Natural killer cell (primary cell): ENCODE results near the gene ABCF2. TPM values are rescaled to one million over a fixed set of nuclear protein-coding genes. Genes with fewer than 3 reads are reported as not detected.

Experiments
- ATAC-seq, 3 donors: fragments of 150-1000 bp in 2 of 3; fragments of 200-7000 bp in 1 of 3; cut with Tn5 transposase; 1 replicate in 1 of 3; 2 replicates in 2 of 3; pipeline ENCODE4 v1.10.0; 2021; ENCODE audit warnings: mild to moderate bottlenecking in 2 of 3, moderate library complexity in 2 of 3
- DNase-seq, 2 donors: peaks; one replicate each; pipeline versions ENCODE4 v3.0.0 to v3.0.0-alpha.2; 2013 to 2021; ENCODE audit warnings: mixed read lengths in 1 of 2
- H3K27ac ChIP-seq: one replicate; pipeline ENCODE4 v1.5.1; 2013; ENCODE audit warnings: mild to moderate bottlenecking, low read length
- H3K27me3 ChIP-seq: one replicate; pipeline ENCODE4 v1.6.1; 2013; ENCODE audit warnings: low read length; ENCODE audit not compliant: control insufficient read depth, insufficient read depth
- H3K36me3 ChIP-seq: one replicate; pipeline ENCODE4 v1.6.1; 2013; ENCODE audit warnings: low read length; ENCODE audit not compliant: control insufficient read depth, insufficient read depth
- H3K4me1 ChIP-seq: one replicate; pipeline ENCODE4 v1.6.1; 2013; ENCODE audit warnings: low read length; ENCODE audit not compliant: control insufficient read depth, insufficient read depth
- H3K4me3 ChIP-seq: one replicate; pipeline ENCODE4 v1.5.1; 2013; ENCODE audit warnings: low read length
- H3K9me3 ChIP-seq: one replicate; pipeline ENCODE4 v1.6.1; 2013; ENCODE audit warnings: low read length; ENCODE audit not compliant: control insufficient read depth, insufficient read depth
- H3K27ac Mint-ChIP-seq, 2 donors: one replicate each; pipeline ENCODE4 v1.8.0; 2022; ENCODE audit warnings: mild to moderate bottlenecking in 2 of 2, mixed read lengths in 2 of 2, moderate library complexity in 1 of 2
- H3K27me3 Mint-ChIP-seq, 2 donors: one replicate each; pipeline ENCODE4 v1.8.0; 2022; ENCODE audit warnings: low read depth in 2 of 2, mixed read lengths in 2 of 2
- H3K36me3 Mint-ChIP-seq: one replicate; pipeline ENCODE4 v1.8.0; 2022; ENCODE audit warnings: mixed read lengths
- H3K4me1 Mint-ChIP-seq, 2 donors: one replicate each; pipeline ENCODE4 v1.8.0; 2022; ENCODE audit warnings: mixed read lengths in 2 of 2
- H3K4me3 Mint-ChIP-seq: one replicate; pipeline ENCODE4 v1.8.0; 2022; ENCODE audit warnings: mild to moderate bottlenecking, moderate library complexity, mixed read lengths
- H3K9me3 Mint-ChIP-seq, 2 donors: one replicate each; pipeline ENCODE4 v1.8.0; 2022; ENCODE audit warnings: mixed read lengths in 2 of 2
- WGBS: methylation state at CpG from one replicate; pipeline ENCODE4 v1.1.7; 2013; ENCODE audit warnings: missing lambda C conversion rate; ENCODE audit not compliant: insufficient coverage; 5-methylcytosine and 5-hydroxymethylcytosine counted together
- intact Hi-C: fragments of 100-400 bp; cut with micrococcal nuclease; formaldehyde crosslinking; loops from one replicate; pipeline ENCODE4 v1.14.2; 2022
- total RNA-seq, 4 donors: library from RNA; stranded (reverse); fragments of 120-200 nt in 1 of 4; gene quantifications; one replicate each; pipeline versions ENCODE4 v1.2.3 to v1.2.4, GENCODE V29; 2013 to 2022
- TF ChIP-seq, protein P1 (sequence below): fragments of 200-600 bp; IDR thresholded peaks from one replicate; pipeline ENCODE4 v1.8.0; 2022; ENCODE audit warnings: antibody characterized with exemption

ABCF2 gene
- total RNA-seq, 3 donors from 2014 or later (not counting 1 experiment from before 2014, with no cell fraction given) = 12.1 to 26.1 (median 17.6) TPM

DNA sequence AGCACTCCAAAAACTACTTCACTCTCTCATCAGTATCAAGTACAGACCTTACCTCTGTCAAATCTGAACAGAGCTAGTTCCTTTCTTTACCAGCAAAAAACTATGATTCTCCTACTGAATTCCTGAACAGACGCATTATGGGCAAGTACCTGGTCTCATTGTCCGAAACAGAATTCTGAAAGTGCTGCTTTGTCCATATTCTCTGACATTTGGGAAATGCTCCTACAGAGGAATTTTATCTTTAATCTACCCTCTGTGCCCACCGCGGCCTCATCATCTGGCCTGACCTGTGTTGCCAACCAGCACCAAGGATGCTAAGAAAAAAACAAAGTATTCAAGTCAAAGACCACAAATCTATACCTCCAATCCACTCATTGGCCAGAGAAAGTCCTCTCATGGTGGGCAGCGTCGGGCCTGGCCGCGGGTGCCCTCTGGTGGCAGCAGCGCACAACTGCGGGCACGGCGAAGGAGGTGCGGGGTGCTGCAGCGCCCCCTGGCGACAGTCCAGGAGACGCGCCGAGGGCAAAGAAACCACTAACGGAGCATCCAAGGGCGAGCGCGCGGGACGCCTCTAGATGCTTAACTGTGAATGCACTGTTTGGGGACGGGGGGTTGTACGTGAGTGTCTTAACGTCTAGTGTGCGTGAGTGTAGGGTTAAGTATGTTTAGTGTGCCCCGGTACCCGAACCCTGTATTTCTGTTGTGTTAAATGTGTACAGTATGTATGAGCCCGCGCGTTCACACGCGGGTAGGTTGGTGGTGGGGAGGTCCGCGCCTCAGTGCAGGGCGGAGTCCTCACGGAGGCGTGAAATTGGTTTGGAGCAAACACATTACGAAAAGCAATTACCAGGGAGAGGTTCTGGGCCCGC is 54.5 kb downstream of the ABCF2 start:
- 25% methylated on average over 42 of the region's 42 CpGs for WGBS
- Mint-ChIP-seq H3K36me3 (no peaks in the 10 kb centered on the region), H3K27ac (no peak overlapping the region), H3K27me3 (peaks cover 41 to 48% of the 10 kb centered on the region in 2 donors), H3K4me1 (peaks cover 10 to 20% of the 10 kb centered on the region in 2 donors), H3K9me3 (no peaks in the 10 kb centered on the region), H3K4me3 (no peak overlapping the region)
- peaks cover 9% of the 10 kb centered on the region for H3K27me3 ChIP-seq
- no peak overlapping the region for H3K27ac ChIP-seq
- DNase-seq (peak; percentile 81 to 91), ATAC-seq (peak; percentile 91 to 96 (median 91))
- H3K9me3 ChIP-seq = no peaks in the 10 kb centered on the region
- H3K36me3 ChIP-seq = no peaks in the 10 kb centered on the region
- intact Hi-C loops = loop anchor here (1.0 to 2.0 kb wide), 2 partner anchors 48 to 274 kb away; no protein-coding TSS in a partner anchor
- H3K4me3 ChIP-seq = no peak overlapping the region
- TF ChIP-seq, protein P1, sequence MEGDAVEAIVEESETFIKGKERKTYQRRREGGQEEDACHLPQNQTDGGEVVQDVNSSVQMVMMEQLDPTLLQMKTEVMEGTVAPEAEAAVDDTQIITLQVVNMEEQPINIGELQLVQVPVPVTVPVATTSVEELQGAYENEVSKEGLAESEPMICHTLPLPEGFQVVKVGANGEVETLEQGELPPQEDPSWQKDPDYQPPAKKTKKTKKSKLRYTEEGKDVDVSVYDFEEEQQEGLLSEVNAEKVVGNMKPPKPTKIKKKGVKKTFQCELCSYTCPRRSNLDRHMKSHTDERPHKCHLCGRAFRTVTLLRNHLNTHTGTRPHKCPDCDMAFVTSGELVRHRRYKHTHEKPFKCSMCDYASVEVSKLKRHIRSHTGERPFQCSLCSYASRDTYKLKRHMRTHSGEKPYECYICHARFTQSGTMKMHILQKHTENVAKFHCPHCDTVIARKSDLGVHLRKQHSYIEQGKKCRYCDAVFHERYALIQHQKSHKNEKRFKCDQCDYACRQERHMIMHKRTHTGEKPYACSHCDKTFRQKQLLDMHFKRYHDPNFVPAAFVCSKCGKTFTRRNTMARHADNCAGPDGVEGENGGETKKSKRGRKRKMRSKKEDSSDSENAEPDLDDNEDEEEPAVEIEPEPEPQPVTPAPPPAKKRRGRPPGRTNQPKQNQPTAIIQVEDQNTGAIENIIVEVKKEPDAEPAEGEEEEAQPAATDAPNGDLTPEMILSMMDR = peak; percentile 100
- H3K4me1 ChIP-seq = peaks cover 12% of the 10 kb centered on the region

DNA sequence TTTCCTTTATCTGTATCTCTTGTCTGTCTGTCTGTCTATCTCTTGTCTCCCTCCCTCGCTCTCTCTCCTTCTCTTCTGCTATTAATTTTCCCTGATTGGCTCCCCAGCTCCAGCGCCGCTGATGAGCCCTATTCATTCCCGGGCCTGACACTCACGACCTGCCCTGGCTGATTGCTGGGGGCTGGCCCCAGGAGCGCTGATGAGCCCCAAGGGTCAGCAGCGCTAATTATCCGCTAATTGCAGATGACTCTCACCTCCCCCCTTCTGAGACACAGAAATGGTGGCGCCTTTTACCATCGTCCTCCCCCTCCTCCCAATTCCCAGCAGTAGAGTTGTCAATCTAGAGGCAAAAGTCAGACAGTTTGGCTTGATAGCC is 58.2 kb downstream of the ABCF2 start:
- no peak for ATAC-seq
- peaks cover 10 to 20% of the 10 kb centered on the region in 2 donors for H3K4me1 Mint-ChIP-seq
- no peak overlapping the region for H3K4me3 ChIP-seq
- no peaks in the 10 kb centered on the region for H3K36me3 Mint-ChIP-seq
- TF ChIP-seq, protein P1 = no peak
- H3K27me3 Mint-ChIP-seq = peaks cover 42 to 47% of the 10 kb centered on the region in 2 donors
- no peaks in the 10 kb centered on the region for H3K36me3 ChIP-seq
- peak overlapping the region; percentile 83 for H3K4me3 Mint-ChIP-seq
- no peaks in the 10 kb centered on the region for H3K9me3 Mint-ChIP-seq
- 42% methylated on average over 10 of the region's 10 CpGs for WGBS
- H3K4me1 ChIP-seq = peaks cover 19% of the 10 kb centered on the region
- H3K27me3 ChIP-seq = peaks cover 34% of the 10 kb centered on the region
- no peak overlapping the region for H3K27ac ChIP-seq
- peak overlapping the region in 1 of 2 donors; percentile 14 for H3K27ac Mint-ChIP-seq
- intact Hi-C loops = no loop called here
- no peaks in the 10 kb centered on the region for H3K9me3 ChIP-seq
- no peak for DNase-seq

DNA sequence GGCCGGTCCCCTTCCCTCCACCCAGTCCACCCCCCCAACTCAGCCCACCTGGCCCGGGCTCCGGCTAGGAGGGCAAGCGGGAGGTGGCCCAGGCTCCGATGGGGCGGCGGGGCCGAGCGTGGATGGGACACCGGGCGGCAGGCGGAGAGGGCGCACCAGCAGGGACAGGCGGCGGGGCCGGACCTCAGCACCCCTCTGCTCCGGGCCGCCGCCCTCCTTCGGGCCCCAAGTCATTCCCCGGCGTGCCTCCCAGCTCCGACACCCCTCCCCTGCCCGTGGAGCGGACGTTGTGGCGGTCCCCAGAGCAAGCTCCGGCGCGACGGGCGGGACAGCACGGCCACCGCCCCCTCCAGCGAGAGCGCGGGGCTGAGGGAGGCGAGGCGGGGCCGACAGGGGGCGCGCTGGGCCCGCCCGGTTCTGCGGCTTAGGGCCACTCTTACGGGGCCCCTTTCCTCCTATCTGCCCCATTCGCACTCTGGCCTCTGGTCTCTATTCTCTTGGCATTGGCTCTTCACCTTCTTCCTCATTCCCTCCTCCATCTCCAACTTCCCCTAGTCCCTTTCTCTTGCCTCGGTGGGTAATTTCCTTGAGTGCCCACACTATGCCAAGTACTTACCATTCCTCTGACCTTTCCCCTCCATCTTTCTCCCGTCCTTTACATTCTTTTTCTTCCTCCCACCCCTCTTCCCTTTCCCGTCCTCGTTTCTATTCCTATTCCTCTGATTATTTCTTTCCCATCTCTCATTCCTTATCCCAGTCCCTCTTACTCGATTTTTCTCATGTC is 58.8 kb downstream of the ABCF2 start:
- H3K4me3 ChIP-seq = no peak overlapping the region
- ATAC-seq (peak; percentile 69 to 78 (median 73)), DNase-seq (peak; percentile 55 to 78)
- 2% methylated on average over 52 of the region's 52 CpGs for WGBS
- H3K27ac ChIP-seq = no peak overlapping the region
- peaks cover 19% of the 10 kb centered on the region for H3K4me1 ChIP-seq
- peaks cover 10 to 18% of the 10 kb centered on the region in 2 donors for H3K4me1 Mint-ChIP-seq
- TF ChIP-seq, protein P1 = peak; percentile 69
- H3K27ac Mint-ChIP-seq = peak overlapping the region in 1 of 2 donors; percentile 14
- peaks cover 38 to 47% of the 10 kb centered on the region in 2 donors for H3K27me3 Mint-ChIP-seq
- H3K27me3 ChIP-seq = peaks cover 37% of the 10 kb centered on the region
- intact Hi-C loops = no loop called here
- no peaks in the 10 kb centered on the region for H3K9me3 ChIP-seq
- H3K36me3 ChIP-seq = no peaks in the 10 kb centered on the region
- H3K9me3 Mint-ChIP-seq = no peaks in the 10 kb centered on the region
- peak overlapping the region; percentile 83 for H3K4me3 Mint-ChIP-seq
- H3K36me3 Mint-ChIP-seq = no peaks in the 10 kb centered on the region
